ENCODE results near the gene P3H4.

- TF ChIP-seq, protein P1, sequence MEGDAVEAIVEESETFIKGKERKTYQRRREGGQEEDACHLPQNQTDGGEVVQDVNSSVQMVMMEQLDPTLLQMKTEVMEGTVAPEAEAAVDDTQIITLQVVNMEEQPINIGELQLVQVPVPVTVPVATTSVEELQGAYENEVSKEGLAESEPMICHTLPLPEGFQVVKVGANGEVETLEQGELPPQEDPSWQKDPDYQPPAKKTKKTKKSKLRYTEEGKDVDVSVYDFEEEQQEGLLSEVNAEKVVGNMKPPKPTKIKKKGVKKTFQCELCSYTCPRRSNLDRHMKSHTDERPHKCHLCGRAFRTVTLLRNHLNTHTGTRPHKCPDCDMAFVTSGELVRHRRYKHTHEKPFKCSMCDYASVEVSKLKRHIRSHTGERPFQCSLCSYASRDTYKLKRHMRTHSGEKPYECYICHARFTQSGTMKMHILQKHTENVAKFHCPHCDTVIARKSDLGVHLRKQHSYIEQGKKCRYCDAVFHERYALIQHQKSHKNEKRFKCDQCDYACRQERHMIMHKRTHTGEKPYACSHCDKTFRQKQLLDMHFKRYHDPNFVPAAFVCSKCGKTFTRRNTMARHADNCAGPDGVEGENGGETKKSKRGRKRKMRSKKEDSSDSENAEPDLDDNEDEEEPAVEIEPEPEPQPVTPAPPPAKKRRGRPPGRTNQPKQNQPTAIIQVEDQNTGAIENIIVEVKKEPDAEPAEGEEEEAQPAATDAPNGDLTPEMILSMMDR (IDR thresholded peaks at IDR 0.05; ENCODE audit: insufficient read depth, low read length) = no peak
- TF ChIP-seq, protein P2, sequence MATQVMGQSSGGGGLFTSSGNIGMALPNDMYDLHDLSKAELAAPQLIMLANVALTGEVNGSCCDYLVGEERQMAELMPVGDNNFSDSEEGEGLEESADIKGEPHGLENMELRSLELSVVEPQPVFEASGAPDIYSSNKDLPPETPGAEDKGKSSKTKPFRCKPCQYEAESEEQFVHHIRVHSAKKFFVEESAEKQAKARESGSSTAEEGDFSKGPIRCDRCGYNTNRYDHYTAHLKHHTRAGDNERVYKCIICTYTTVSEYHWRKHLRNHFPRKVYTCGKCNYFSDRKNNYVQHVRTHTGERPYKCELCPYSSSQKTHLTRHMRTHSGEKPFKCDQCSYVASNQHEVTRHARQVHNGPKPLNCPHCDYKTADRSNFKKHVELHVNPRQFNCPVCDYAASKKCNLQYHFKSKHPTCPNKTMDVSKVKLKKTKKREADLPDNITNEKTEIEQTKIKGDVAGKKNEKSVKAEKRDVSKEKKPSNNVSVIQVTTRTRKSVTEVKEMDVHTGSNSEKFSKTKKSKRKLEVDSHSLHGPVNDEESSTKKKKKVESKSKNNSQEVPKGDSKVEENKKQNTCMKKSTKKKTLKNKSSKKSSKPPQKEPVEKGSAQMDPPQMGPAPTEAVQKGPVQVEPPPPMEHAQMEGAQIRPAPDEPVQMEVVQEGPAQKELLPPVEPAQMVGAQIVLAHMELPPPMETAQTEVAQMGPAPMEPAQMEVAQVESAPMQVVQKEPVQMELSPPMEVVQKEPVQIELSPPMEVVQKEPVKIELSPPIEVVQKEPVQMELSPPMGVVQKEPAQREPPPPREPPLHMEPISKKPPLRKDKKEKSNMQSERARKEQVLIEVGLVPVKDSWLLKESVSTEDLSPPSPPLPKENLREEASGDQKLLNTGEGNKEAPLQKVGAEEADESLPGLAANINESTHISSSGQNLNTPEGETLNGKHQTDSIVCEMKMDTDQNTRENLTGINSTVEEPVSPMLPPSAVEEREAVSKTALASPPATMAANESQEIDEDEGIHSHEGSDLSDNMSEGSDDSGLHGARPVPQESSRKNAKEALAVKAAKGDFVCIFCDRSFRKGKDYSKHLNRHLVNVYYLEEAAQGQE (IDR thresholded peaks at IDR 0.05; ENCODE audit: insufficient replicate concordance, low read depth) = no peak
- no peak for TF ChIP-seq SPI1 (IDR thresholded peaks at IDR 0.05; ENCODE audit: borderline replicate concordance, low read depth)
- no peak for TF ChIP-seq GABPA (IDR thresholded peaks at IDR 0.05; ENCODE audit: low read depth)
- no peak for TF ChIP-seq POLR2AphosphoS5 (IDR thresholded peaks at IDR 0.05; ENCODE audit: low read depth)
Measured at GRCh38 chr17:41769985-41770384, 41.8 kb downstream of the P3H4 start.

Measured in HL-60 (cell line).